Measurements from ENCODE around the gene SLC35F1.

SLC35F1 gene

GRCh38 chr6:118294906-118295305 is 387.8 kb downstream of the SLC35F1 start:
- H3K27ac ChIP-seq (ENCODE audit: insufficient read depth, low read length, poor library complexity, severe bottlenecking) = no peak overlapping the region
- no peaks in the 10 kb centered on the region for H3K4me1 ChIP-seq (ENCODE audit: control insufficient read depth, insufficient read depth, low read length, poor library complexity, severe bottlenecking)

GRCh38 chr6:118295336-118295735 is 388.3 kb downstream of the SLC35F1 start:
- no peak for DNase-seq
- no peaks in the 10 kb centered on the region for H3K9me3 ChIP-seq (ENCODE audit: control insufficient read depth, low read length)
- no peaks in the 10 kb centered on the region for H3K4me1 ChIP-seq (ENCODE audit: control insufficient read depth, insufficient read depth, low read length, poor library complexity, severe bottlenecking)
- H3K27me3 ChIP-seq (replicated peaks; ENCODE audit: control insufficient read depth, insufficient read depth, low read length, poor library complexity, severe bottlenecking) = no peaks in the 10 kb centered on the region
- no peak overlapping the region for H3K27ac ChIP-seq (ENCODE audit: insufficient read depth, low read length, poor library complexity, severe bottlenecking)
- H3K36me3 ChIP-seq (ENCODE audit: control insufficient read depth, insufficient read depth, low read length) = no peaks in the 10 kb centered on the region
- no peak overlapping the region for H3K4me3 ChIP-seq (ENCODE audit: insufficient read depth, low read depth, low read length, poor library complexity, severe bottlenecking)

More at GRCh38 chr6:118294906-118295305, 387.8 kb downstream of the SLC35F1 start:
- H3K27me3 ChIP-seq (replicated peaks; ENCODE audit: control insufficient read depth, insufficient read depth, low read length, poor library complexity, severe bottlenecking) = no peaks in the 10 kb centered on the region
- DNase-seq = no peak
- no peak overlapping the region for H3K4me3 ChIP-seq (ENCODE audit: insufficient read depth, low read depth, low read length, poor library complexity, severe bottlenecking)
- H3K36me3 ChIP-seq (ENCODE audit: control insufficient read depth, insufficient read depth, low read length) = no peaks in the 10 kb centered on the region
- no peaks in the 10 kb centered on the region for H3K9me3 ChIP-seq (ENCODE audit: control insufficient read depth, low read length)

- Histone ChIP-seq H3K27ac (ENCODE audit: insufficient read depth, low read length, poor library complexity, severe bottlenecking) (no peak overlapping the region), H3K36me3 (ENCODE audit: control insufficient read depth, insufficient read depth, low read length) (no peaks in the 10 kb centered on the region), H3K9me3 (ENCODE audit: control insufficient read depth, low read length) (no peaks in the 10 kb centered on the region), H3K4me1 (ENCODE audit: control insufficient read depth, insufficient read depth, low read length, poor library complexity, severe bottlenecking) (no peaks in the 10 kb centered on the region), H3K4me3 (ENCODE audit: insufficient read depth, low read depth, low read length, poor library complexity, severe bottlenecking) (no peak overlapping the region), H3K27me3 (replicated peaks; ENCODE audit: control insufficient read depth, insufficient read depth, low read length, poor library complexity, severe bottlenecking) (no peaks in the 10 kb centered on the region)
- DNase-seq = no peak
Observed at GRCh38 chr6:118296129-118296901, 389.3 kb downstream of the SLC35F1 start.

DNA sequence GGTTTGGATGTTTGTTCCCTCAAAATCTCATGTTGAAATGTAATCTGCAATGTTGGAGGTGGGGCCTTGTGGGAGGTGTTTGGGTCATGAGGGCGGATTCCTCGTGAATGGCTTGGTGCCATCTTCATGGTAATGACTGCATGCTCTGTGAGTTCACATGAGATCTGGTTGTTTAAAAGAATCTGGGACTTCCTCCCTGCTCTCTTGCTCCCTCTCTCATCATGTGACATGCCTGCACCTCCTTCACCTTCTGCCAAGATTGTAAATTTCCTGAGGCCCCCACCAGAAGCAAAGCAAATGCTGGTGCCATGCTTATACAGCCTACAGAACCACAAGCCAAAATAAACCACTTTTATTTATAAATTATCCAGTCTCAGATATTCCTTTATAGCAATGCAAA is 390.8 kb downstream of the SLC35F1 start:
- Histone ChIP-seq H3K9me3 (ENCODE audit: control insufficient read depth, low read length) (no peaks in the 10 kb centered on the region), H3K4me3 (ENCODE audit: insufficient read depth, low read depth, low read length, poor library complexity, severe bottlenecking) (no peak overlapping the region), H3K27me3 (replicated peaks; ENCODE audit: control insufficient read depth, insufficient read depth, low read length, poor library complexity, severe bottlenecking) (no peaks in the 10 kb centered on the region)

DNA sequence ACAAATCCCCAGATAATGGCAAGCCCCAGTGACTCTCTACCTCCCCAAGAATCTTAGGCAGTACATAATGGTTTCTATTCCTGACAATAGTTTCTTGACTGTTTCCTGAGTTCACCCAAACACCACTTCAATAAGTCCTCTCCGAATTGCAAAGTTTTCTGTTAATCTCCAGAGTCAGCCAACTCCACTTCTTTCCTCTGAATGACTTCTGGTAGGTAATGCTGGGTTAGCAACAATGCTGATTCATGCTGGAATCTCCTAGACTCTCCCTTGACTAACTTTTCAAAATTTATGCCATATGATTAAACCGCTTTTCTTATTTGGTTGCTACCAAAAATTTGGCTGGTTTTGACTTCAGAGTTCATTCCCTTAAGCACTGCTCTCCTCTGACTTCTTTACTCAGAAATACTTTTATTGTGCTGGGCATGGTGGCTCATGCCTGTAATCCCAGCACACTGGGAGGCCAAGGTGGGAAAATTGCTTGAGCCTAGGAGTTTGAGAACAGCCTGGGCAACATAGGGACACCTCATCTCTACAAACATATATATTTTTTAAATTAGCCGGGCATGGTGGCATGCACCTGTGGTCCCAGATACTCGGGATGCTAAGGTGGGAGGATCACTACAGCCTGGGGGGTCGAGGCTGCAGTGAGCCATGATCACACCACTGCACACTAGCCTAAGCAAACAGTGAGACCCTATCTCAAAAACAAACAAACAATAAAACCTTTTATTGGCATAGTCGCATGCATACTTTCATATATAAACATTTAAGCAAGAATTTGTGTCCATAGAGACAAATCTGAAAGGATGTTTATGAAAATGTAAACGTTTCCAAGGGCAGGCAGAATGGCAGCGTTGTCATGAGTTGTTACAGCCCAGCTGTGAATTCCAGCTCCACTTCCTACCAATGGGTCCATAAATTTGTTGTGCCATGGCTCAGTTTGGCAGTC is 391.7 kb downstream of the SLC35F1 start:
- no peak overlapping the region for H3K27ac ChIP-seq (ENCODE audit: insufficient read depth, low read length, poor library complexity, severe bottlenecking)
- no peaks in the 10 kb centered on the region for H3K4me1 ChIP-seq (ENCODE audit: control insufficient read depth, insufficient read depth, low read length, poor library complexity, severe bottlenecking)
- no peaks in the 10 kb centered on the region for H3K36me3 ChIP-seq (ENCODE audit: control insufficient read depth, insufficient read depth, low read length)
- H3K9me3 ChIP-seq (ENCODE audit: control insufficient read depth, low read length) = no peaks in the 10 kb centered on the region
- H3K27me3 ChIP-seq (replicated peaks; ENCODE audit: control insufficient read depth, insufficient read depth, low read length, poor library complexity, severe bottlenecking) = no peaks in the 10 kb centered on the region
- H3K4me3 ChIP-seq (ENCODE audit: insufficient read depth, low read depth, low read length, poor library complexity, severe bottlenecking) = no peak overlapping the region
- DNase-seq = no peak

More for the DNA sequence above, 390.8 kb downstream of the SLC35F1 start:
- no peaks in the 10 kb centered on the region for H3K4me1 ChIP-seq (ENCODE audit: control insufficient read depth, insufficient read depth, low read length, poor library complexity, severe bottlenecking)
- H3K27ac ChIP-seq (ENCODE audit: insufficient read depth, low read length, poor library complexity, severe bottlenecking) = no peak overlapping the region
- no peaks in the 10 kb centered on the region for H3K36me3 ChIP-seq (ENCODE audit: control insufficient read depth, insufficient read depth, low read length)
- DNase-seq = no peak

DNA sequence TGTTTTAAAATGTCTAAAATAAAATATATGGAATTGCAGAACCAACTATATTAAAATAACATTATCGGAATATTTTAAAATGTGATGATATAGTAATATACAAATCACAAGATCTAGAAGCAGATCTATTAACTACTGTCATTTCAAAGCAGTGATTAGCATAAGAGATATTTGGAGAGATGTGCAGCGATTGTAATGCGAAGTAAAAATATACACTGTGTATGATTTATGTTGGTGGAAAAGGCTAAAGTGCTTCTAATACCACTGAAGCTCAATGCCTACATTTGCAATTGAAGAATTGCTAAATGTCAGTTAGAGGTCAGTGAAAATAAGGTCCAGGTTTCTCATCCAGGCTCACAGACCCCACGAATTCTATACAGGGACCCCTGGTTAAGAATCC is 392.4 kb downstream of the SLC35F1 start:
- no peaks in the 10 kb centered on the region for H3K36me3 ChIP-seq (ENCODE audit: control insufficient read depth, insufficient read depth, low read length)
- H3K27me3 ChIP-seq (replicated peaks; ENCODE audit: control insufficient read depth, insufficient read depth, low read length, poor library complexity, severe bottlenecking) = no peaks in the 10 kb centered on the region
- no peaks in the 10 kb centered on the region for H3K9me3 ChIP-seq (ENCODE audit: control insufficient read depth, low read length)
- no peaks in the 10 kb centered on the region for H3K4me1 ChIP-seq (ENCODE audit: control insufficient read depth, insufficient read depth, low read length, poor library complexity, severe bottlenecking)
- H3K4me3 ChIP-seq (ENCODE audit: insufficient read depth, low read depth, low read length, poor library complexity, severe bottlenecking) = no peak overlapping the region
- no peak overlapping the region for H3K27ac ChIP-seq (ENCODE audit: insufficient read depth, low read length, poor library complexity, severe bottlenecking)
- no peak for DNase-seq

- H3K36me3 ChIP-seq (ENCODE audit: control insufficient read depth, insufficient read depth, low read length) = no peaks in the 10 kb centered on the region
- no peaks in the 10 kb centered on the region for H3K9me3 ChIP-seq (ENCODE audit: control insufficient read depth, low read length)
- no peaks in the 10 kb centered on the region for H3K27me3 ChIP-seq (replicated peaks; ENCODE audit: control insufficient read depth, insufficient read depth, low read length, poor library complexity, severe bottlenecking)
- no peak overlapping the region for H3K27ac ChIP-seq (ENCODE audit: insufficient read depth, low read length, poor library complexity, severe bottlenecking)
- DNase-seq = no peak
- H3K4me3 ChIP-seq (ENCODE audit: insufficient read depth, low read depth, low read length, poor library complexity, severe bottlenecking) = no peak overlapping the region
- H3K4me1 ChIP-seq (ENCODE audit: control insufficient read depth, insufficient read depth, low read length, poor library complexity, severe bottlenecking) = no peaks in the 10 kb centered on the region
Observed at GRCh38 chr6:118304321-118304720, 397.3 kb downstream of the SLC35F1 start.

GRCh38 chr6:118305081-118305480 is 398.0 kb downstream of the SLC35F1 start:
- Histone ChIP-seq H3K27me3 (replicated peaks; ENCODE audit: control insufficient read depth, insufficient read depth, low read length, poor library complexity, severe bottlenecking) (no peaks in the 10 kb centered on the region), H3K4me3 (ENCODE audit: insufficient read depth, low read depth, low read length, poor library complexity, severe bottlenecking) (no peak overlapping the region), H3K27ac (ENCODE audit: insufficient read depth, low read length, poor library complexity, severe bottlenecking) (no peak overlapping the region), H3K36me3 (ENCODE audit: control insufficient read depth, insufficient read depth, low read length) (no peaks in the 10 kb centered on the region), H3K9me3 (ENCODE audit: control insufficient read depth, low read length) (no peaks in the 10 kb centered on the region), H3K4me1 (ENCODE audit: control insufficient read depth, insufficient read depth, low read length, poor library complexity, severe bottlenecking) (no peaks in the 10 kb centered on the region)
- no peak for DNase-seq

DNA sequence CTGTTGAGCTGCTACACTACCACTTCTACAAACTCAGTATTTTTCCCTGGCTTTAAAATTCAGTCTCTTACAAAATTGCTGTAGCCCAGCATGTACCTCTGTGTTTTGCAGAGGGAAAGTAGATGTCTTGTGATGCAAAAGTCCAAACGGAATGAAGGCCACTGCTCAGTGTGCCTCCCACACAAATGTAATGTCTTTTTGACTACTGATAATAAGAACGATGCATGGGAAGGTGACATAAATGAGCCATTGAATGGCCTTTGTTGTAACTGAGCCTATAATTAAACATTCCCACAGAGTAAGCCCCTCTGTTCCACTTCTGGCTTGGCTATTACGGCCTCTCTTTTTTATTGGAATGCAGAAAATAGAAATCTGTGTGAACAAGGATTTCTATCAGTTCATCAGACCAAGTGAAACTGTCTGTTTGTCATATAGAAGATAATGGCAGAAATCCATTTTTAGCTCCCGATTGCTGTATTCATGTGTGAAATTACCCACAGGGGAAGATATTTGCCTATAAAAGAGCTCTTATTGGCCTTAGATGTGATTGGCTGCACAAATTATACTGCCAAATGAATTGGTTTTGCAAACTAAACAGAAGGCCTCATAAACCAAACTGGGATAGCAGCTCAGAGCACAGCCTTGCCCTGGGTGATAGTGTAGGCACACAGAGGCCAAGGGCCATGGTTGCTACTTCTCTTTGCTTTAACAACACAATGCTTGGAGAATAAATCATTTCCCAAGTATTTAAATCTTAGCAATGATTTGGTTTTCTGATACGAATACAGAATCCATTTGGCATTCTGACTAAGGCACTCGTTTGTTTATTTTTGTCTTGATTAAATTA is 399.6 kb downstream of the SLC35F1 start:
- Histone ChIP-seq H3K27me3 (replicated peaks; ENCODE audit: control insufficient read depth, insufficient read depth, low read length, poor library complexity, severe bottlenecking) (no peaks in the 10 kb centered on the region), H3K36me3 (ENCODE audit: control insufficient read depth, insufficient read depth, low read length) (no peaks in the 10 kb centered on the region), H3K4me3 (ENCODE audit: insufficient read depth, low read depth, low read length, poor library complexity, severe bottlenecking) (no peak overlapping the region), H3K9me3 (ENCODE audit: control insufficient read depth, low read length) (no peaks in the 10 kb centered on the region), H3K4me1 (ENCODE audit: control insufficient read depth, insufficient read depth, low read length, poor library complexity, severe bottlenecking) (no peaks in the 10 kb centered on the region), H3K27ac (ENCODE audit: insufficient read depth, low read length, poor library complexity, severe bottlenecking) (no peak overlapping the region)
- DNase-seq = no peak
